Measurements from ENCODE around the gene GAN. TPM values are rescaled to one million over a fixed set of nuclear protein-coding genes. Genes with fewer than 3 reads are reported as not detected.
"Not testable (repeated sequence)": the region's sequence is repeated elsewhere in the genome, so short reads cannot be mapped to it uniquely, and the experiment has no call there.

GAN gene
- total RNA-seq, 2 experiments from 2014 or later: 11.5 to 12.3 TPM

DNA sequence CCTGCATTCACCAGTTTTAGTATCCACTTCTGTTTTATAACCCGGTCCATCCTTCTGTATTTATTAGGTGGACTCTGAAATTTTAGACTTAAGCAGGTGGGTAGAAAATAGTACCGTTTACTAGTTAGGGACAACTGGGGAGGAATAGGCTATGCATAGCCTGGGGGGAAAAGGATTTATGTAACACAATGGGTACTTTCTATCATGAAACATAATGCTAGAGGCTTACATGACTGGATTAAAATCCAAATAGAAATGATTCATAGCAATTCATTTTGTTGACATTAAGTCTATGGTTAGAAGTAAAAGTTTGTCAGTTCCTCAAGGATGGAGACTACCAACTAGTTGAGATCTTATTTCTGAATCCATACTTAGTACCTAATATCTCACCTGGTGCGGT lies 18.6 kb downstream of the GAN start:
- H3K9me3 Mint-ChIP-seq: no peaks in the 10 kb centered on the region
- ChIA-PET CTCF (no interaction called here), POLR2A (no interaction called here)
- H3K4me3 Mint-ChIP-seq: no peak overlapping the region
- intact Hi-C loops (cut with micrococcal nuclease): no loop called here
- ATAC-seq (no peak), DNase-seq (no peak)
- no peaks in the 10 kb centered on the region for H3K27me3 Mint-ChIP-seq
- H3K27ac Mint-ChIP-seq: no peak overlapping the region
- peaks cover 4% of the 10 kb centered on the region for H3K36me3 Mint-ChIP-seq (ENCODE audit: low read depth)
- TF ChIP-seq, protein P1, sequence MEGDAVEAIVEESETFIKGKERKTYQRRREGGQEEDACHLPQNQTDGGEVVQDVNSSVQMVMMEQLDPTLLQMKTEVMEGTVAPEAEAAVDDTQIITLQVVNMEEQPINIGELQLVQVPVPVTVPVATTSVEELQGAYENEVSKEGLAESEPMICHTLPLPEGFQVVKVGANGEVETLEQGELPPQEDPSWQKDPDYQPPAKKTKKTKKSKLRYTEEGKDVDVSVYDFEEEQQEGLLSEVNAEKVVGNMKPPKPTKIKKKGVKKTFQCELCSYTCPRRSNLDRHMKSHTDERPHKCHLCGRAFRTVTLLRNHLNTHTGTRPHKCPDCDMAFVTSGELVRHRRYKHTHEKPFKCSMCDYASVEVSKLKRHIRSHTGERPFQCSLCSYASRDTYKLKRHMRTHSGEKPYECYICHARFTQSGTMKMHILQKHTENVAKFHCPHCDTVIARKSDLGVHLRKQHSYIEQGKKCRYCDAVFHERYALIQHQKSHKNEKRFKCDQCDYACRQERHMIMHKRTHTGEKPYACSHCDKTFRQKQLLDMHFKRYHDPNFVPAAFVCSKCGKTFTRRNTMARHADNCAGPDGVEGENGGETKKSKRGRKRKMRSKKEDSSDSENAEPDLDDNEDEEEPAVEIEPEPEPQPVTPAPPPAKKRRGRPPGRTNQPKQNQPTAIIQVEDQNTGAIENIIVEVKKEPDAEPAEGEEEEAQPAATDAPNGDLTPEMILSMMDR (IDR thresholded peaks at IDR 0.05): no peak
- H3K4me1 Mint-ChIP-seq (ENCODE audit: low read depth): peaks cover 14% of the 10 kb centered on the region

DNA sequence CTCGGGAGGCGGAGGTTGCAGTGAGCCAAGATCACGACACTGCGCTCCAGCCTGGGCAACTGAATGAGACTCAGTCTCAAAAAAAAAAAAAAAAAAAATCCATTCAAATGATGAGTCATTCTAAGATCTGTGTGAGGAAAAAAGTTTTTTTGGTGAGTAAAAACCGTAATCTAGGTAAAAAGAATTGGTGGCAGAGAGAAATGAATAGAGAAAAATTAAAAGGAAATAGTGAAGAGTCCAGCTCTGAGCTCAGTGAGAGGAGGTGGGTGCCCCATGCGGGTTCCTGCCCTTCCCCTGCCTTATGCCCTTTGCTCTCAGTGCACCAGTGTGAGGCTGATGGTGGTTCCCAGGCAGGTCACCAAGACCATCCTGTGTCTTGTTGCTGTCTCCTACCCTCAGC lies 20.9 kb downstream of the GAN start:
- Mint-ChIP-seq H3K27ac (peak overlapping the region; percentile 47), H3K9me3 (no peaks in the 10 kb centered on the region), H3K36me3 (ENCODE audit: low read depth) (peaks cover 4% of the 10 kb centered on the region), H3K4me3 (no peak overlapping the region), H3K27me3 (no peaks in the 10 kb centered on the region), H3K4me1 (ENCODE audit: low read depth) (peaks cover 14% of the 10 kb centered on the region)
- DNase-seq (peak; percentile 66), ATAC-seq (peak; percentile 96)
- intact Hi-C loops (cut with micrococcal nuclease): no loop called here
- ChIA-PET POLR2A (interaction anchor here (0.9 to 1.0 kb wide), 2 partner anchors 12 to 39 kb away, joined by 3 read pairs; no protein-coding TSS in a partner anchor), CTCF (interaction anchor here (0.6 to 1.4 kb wide), 5 partner anchors 8 to 538 kb away, joined by 3 to 4 read pairs (median 3); no protein-coding TSS in a partner anchor)
- TF ChIP-seq, protein P1 (IDR thresholded peaks at IDR 0.05): no peak

DNA sequence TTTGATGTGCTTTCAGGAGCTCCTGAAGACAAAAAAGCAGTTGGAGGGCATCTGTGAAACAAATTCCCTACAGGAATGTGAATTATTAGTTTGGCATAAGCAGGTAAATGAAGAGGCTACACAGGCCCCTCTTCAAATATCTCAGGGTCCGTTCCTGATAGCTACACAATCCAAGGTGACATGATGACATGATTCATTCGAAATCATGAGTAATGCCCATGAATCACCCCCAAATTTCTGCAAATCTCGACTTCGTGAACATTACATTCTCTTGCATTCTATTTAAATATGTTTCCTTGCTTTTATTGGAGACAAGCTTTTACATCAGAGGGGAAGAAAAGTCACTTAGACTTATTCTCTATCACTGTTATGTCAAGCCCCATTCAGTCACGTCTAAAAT lies 22.3 kb downstream of the GAN start:
- intact Hi-C loops (cut with micrococcal nuclease): no loop called here
- ATAC-seq (no peak), DNase-seq (no peak)
- peaks cover 4% of the 10 kb centered on the region for H3K36me3 Mint-ChIP-seq (ENCODE audit: low read depth)
- no peaks in the 10 kb centered on the region for H3K27me3 Mint-ChIP-seq
- no peaks in the 10 kb centered on the region for H3K9me3 Mint-ChIP-seq
- TF ChIP-seq, protein P1 (IDR thresholded peaks at IDR 0.05): no peak
- no peak overlapping the region for H3K4me3 Mint-ChIP-seq
- peaks cover 14% of the 10 kb centered on the region for H3K4me1 Mint-ChIP-seq (ENCODE audit: low read depth)
- POLR2A ChIA-PET: interaction anchor here (1.1 kb wide), 1 partner anchor 12 kb away, joined by 3 read pairs; no protein-coding TSS in a partner anchor
- no peak overlapping the region for H3K27ac Mint-ChIP-seq
- CTCF ChIA-PET: interaction anchor here (0.8 to 1.5 kb wide), 4 partner anchors 12 to 132 kb away, joined by 3 to 4 read pairs (median 4); no protein-coding TSS in a partner anchor

DNA sequence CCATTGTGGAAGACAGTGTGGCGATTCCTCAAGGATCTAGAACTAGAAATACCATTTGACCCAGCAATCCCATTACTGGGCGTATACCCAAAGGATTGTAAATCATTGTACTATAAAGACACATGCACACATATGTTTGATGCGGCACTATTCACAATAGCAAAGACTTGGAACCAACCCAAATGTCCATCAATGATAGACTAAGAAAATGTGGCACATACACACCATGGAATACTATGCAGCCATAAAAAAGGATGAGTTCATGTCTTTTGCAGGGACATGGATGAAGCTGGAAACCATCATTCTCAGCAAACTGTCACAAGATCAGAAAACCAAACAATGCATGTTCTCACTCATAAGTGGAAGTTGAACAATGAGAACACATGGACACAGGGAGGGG lies 30.4 kb downstream of the GAN start:
- peaks cover 39% of the 10 kb centered on the region for H3K9me3 Mint-ChIP-seq
- H3K27me3 Mint-ChIP-seq; intact Hi-C loops (cut with micrococcal nuclease); H3K4me1 Mint-ChIP-seq (ENCODE audit: low read depth); POLR2A ChIA-PET; ATAC-seq; CTCF ChIA-PET; H3K27ac Mint-ChIP-seq; DNase-seq; H3K4me3 Mint-ChIP-seq: not testable (repeated sequence)
- peaks cover 22% of the 10 kb centered on the region for H3K36me3 Mint-ChIP-seq (ENCODE audit: low read depth)

DNA sequence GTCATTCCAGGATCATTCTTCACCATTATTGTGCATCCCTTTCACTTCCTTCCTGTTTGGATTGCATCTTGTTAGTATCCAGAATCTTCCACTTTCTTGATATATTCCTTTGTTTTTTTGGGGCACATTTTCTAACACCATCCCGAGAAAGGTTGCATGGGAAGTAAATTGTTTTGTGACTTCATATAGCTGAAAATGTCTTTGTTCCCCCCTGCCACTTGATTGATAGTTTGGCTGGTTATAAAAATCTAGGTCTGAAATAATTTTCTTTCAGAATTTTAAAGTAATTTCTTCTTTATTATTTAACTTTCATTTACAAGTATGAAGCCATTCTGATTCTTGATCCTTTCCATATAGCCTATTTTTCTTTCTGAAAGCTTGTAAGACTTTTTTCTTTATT lies 32.7 kb downstream of the GAN start:
- no peaks in the 10 kb centered on the region for H3K4me1 Mint-ChIP-seq (ENCODE audit: low read depth)
- H3K9me3 Mint-ChIP-seq: peaks cover 39% of the 10 kb centered on the region
- no peaks in the 10 kb centered on the region for H3K27me3 Mint-ChIP-seq
- no peak overlapping the region for H3K4me3 Mint-ChIP-seq
- no peak for ATAC-seq
- ChIA-PET CTCF (no interaction called here), POLR2A (interaction anchor here (0.9 kb wide), 1 partner anchor 11 kb away, joined by 3 read pairs; no protein-coding TSS in a partner anchor)
- no peak overlapping the region for H3K27ac Mint-ChIP-seq
- intact Hi-C loops (cut with micrococcal nuclease): no loop called here
- TF ChIP-seq, protein P1 (IDR thresholded peaks at IDR 0.05): no peak
- no peak for DNase-seq
- H3K36me3 Mint-ChIP-seq (ENCODE audit: low read depth): peaks cover 25% of the 10 kb centered on the region
